Stimulated activated CD4-positive, alpha-beta T cell treated with anti-CD3 and anti-CD28 coated beads, Interleukin-1b, Interleukin-23, amount 100 ng/mL, for 1 hour (primary cell): ENCODE measurements around the gene CARD19.
"Not testable (repeated sequence)": the region's sequence is repeated elsewhere in the genome, so short reads cannot be mapped to it uniquely, and the experiment has no call there.

Experiments
- DNase-seq, 2 donors: peaks; one replicate each; pipeline ENCODE4 v3.0.0-alpha.2; 2020; ENCODE audit warnings: low read depth in 2 of 2

The CARD19 gene

GRCh38 chr9:93107151-93107824 is 11.3 kb downstream of the CARD19 start:
- DNase-seq, result no peak

GRCh38 chr9:93107825-93108161 is 11.8 kb downstream of the CARD19 start:
- DNase-seq, result no peak

- DNase-seq, result no peak
These were observed 12.4 kb downstream of the CARD19 start for GRCh38 chr9:93108291-93109041.

- no peak for DNase-seq
These were observed 14.4 kb downstream of the CARD19 start for GRCh38 chr9:93110311-93110855.

- DNase-seq, result no peak
These were observed 15.0 kb downstream of the CARD19 start for GRCh38 chr9:93111001-93111370.

- no peak for DNase-seq
These were observed 15.5 kb downstream of the CARD19 start for GRCh38 chr9:93111371-93112115.

- no peak for DNase-seq
These were observed 16.3 kb downstream of the CARD19 start for GRCh38 chr9:93112116-93112863.

- no peak for DNase-seq
These were observed 16.9 kb downstream of the CARD19 start for GRCh38 chr9:93112864-93113389.

- DNase-seq, result no peak
These were observed 18.4 kb downstream of the CARD19 start for GRCh38 chr9:93114169-93114983.

GRCh38 chr9:93114984-93115335 is 18.9 kb downstream of the CARD19 start:
- no peak for DNase-seq

- no peak for DNase-seq
These were observed 19.6 kb downstream of the CARD19 start for GRCh38 chr9:93115486-93116071.

GRCh38 chr9:93116072-93116961 is 20.3 kb downstream of the CARD19 start:
- no peak for DNase-seq

- not testable (repeated sequence) for DNase-seq
These were observed 21.5 kb downstream of the CARD19 start for GRCh38 chr9:93117521-93117920.

- DNase-seq, result no peak
These were observed 22.2 kb downstream of the CARD19 start for GRCh38 chr9:93117924-93118862.

- DNase-seq, result no peak
These were observed 23.1 kb downstream of the CARD19 start for GRCh38 chr9:93118863-93119702.

- no peak for DNase-seq
These were observed 23.6 kb downstream of the CARD19 start for GRCh38 chr9:93119703-93119952.

GRCh38 chr9:93119953-93120845 is 24.2 kb downstream of the CARD19 start:
- DNase-seq, result no peak
